ENCODE results near the gene RIPOR2. TPM values are rescaled to one million over a fixed set of nuclear protein-coding genes. Genes with fewer than 3 reads are reported as not detected.

Gene RIPOR2
- total and polyA plus RNA-seq, 2 of the 13 experiments (the other 11 are each of a cell fraction or from before 2014, with no cell fraction given) = 0.02 to 0.05 TPM

DNA sequence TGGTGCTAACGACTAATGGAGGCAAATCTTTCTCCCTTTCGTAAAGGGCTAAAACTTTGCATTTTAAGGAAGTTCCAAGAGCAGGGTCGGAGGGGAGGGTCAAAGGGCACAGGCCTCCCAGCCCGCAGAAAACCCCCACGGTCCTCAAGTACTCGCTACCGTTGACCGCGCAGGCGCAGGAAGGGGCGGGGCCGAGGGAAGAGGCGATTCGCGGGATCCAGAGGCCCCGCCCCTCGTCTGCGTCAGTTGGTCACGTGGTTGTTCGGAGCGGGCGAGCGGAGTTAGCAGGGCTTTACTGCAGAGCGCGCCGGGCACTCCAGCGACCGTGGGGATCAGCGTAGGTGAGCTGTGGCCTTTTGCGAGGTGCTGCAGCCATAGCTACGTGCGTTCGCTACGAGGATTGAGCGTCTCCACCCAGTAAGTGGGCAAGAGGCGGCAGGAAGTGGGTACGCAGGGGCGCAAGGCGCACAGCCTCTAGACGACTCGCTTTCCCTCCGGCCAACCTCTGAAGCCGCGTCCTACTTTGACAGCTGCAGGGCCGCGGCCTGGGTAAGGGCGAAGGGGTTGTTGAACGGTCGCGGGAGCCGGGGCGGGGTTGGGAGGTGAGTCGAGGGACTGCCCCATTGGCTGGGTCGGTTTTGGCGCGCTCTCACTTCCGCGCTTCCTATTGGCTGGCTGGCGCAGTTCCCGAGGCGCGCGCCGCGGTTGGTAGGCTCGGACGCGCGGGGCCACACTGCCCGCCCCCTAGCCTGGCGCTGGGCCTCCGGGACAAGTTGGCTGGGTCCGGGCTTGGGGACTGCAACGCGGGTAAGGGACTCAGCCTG, 160.9 kb downstream of the RIPOR2 start, which contains the start of gene GMNN (continued):
- TF ChIP-seq, protein P1, sequence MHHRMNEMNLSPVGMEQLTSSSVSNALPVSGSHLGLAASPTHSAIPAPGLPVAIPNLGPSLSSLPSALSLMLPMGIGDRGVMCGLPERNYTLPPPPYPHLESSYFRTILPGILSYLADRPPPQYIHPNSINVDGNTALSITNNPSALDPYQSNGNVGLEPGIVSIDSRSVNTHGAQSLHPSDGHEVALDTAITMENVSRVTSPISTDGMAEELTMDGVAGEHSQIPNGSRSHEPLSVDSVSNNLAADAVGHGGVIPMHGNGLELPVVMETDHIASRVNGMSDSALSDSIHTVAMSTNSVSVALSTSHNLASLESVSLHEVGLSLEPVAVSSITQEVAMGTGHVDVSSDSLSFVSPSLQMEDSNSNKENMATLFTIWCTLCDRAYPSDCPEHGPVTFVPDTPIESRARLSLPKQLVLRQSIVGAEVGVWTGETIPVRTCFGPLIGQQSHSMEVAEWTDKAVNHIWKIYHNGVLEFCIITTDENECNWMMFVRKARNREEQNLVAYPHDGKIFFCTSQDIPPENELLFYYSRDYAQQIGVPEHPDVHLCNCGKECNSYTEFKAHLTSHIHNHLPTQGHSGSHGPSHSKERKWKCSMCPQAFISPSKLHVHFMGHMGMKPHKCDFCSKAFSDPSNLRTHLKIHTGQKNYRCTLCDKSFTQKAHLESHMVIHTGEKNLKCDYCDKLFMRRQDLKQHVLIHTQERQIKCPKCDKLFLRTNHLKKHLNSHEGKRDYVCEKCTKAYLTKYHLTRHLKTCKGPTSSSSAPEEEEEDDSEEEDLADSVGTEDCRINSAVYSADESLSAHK (CRISPR knock-in tag; IDR thresholded peaks at IDR 0.05; ENCODE audit: borderline replicate concordance) = 0 out of 2 replicates have a peak, but pooled peaks have one; percentile 65
- TF ChIP-seq ZNF318 (CRISPR knock-in tag; IDR thresholded peaks at IDR 0.05) (peak; percentile 91; the same call in 1 of the 2 replicates), ZNF33B (CRISPR knock-in tag; IDR thresholded peaks at IDR 0.05) (peak; percentile 96; the same call in 1 of the 2 replicates), SMYD3 (CRISPR knock-in tag; IDR thresholded peaks at IDR 0.05) (peak; percentile 83), ZNF644 (CRISPR knock-in tag; IDR thresholded peaks at IDR 0.05; ENCODE audit: low read depth) (no peak), ZNF33A (CRISPR knock-in tag; IDR thresholded peaks at IDR 0.05; ENCODE audit: borderline replicate concordance) (no peak; the same call in 1 of the 2 replicates), ZBTB37 (CRISPR knock-in tag; IDR thresholded peaks at IDR 0.05) (no peak), ZFY (CRISPR knock-in tag; IDR thresholded peaks at IDR 0.05) (peak; percentile 96), ZNF549 (CRISPR knock-in tag; IDR thresholded peaks at IDR 0.05) (peak; percentile 28; the same call in 1 of the 2 replicates), ZNF234 (CRISPR knock-in tag; conservative IDR thresholded peaks at IDR 0.05) (no peak), SIX1 (CRISPR knock-in tag; IDR thresholded peaks at IDR 0.05; ENCODE audit: borderline replicate concordance) (no peak), ZNF850 (CRISPR knock-in tag; conservative IDR thresholded peaks at IDR 0.05) (0 out of 2 replicates have a peak, but pooled peaks have one; percentile 56), ZNF605 (CRISPR knock-in tag; IDR thresholded peaks at IDR 0.05) (peak; percentile 91), ZNF24 (IDR thresholded peaks at IDR 0.05) (0 out of 2 replicates have a peak, but pooled peaks have one; percentile 8), MAF1 (CRISPR knock-in tag; IDR thresholded peaks at IDR 0.05; ENCODE audit: borderline replicate concordance) (peak; percentile 81; the same call in 1 of the 2 replicates)
- TF ChIP-seq, protein P2, sequence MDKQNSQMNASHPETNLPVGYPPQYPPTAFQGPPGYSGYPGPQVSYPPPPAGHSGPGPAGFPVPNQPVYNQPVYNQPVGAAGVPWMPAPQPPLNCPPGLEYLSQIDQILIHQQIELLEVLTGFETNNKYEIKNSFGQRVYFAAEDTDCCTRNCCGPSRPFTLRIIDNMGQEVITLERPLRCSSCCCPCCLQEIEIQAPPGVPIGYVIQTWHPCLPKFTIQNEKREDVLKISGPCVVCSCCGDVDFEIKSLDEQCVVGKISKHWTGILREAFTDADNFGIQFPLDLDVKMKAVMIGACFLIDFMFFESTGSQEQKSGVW (CRISPR knock-in tag; IDR thresholded peaks at IDR 0.05; ENCODE audit: borderline replicate concordance) = no peak
